HepG2 (cell line): ENCODE data around the gene ANKRD29. TPM values are rescaled to one million over a fixed set of nuclear protein-coding genes. Genes with fewer than 3 reads are reported as not detected.
A peak's percentile ranks its signal among the peaks of the same experiment; 100 is the strongest.

Experiments used
- BORCS8-MEF2B ChIP-seq: sonication (generic); formaldehyde crosslinking; IDR thresholded peaks from 2 replicates; pipeline ENCODE4 v1.8.0; 2022; ENCODE audit warnings: mild to moderate bottlenecking, missing genetic modification reagents
- CEBPZ ChIP-seq: IDR thresholded peaks from 2 replicates; pipeline ENCODE4 v1.6.1; 2012; ENCODE audit warnings: low read length, improper control_type of control experiment
- HMGXB3 ChIP-seq: sonication (generic); formaldehyde crosslinking; IDR thresholded peaks from 2 replicates; pipeline ENCODE4 v1.4.0; 2020; ENCODE audit warnings: missing genetic modification reagents, borderline replicate concordance
- NR2C2 ChIP-seq: sonication (generic); formaldehyde crosslinking; IDR thresholded peaks from 2 replicates; pipeline ENCODE4 v1.4.0; 2020; ENCODE audit warnings: missing genetic modification reagents, mild to moderate bottlenecking, moderate library complexity, borderline replicate concordance
- PITX1 ChIP-seq: sonication (generic); formaldehyde crosslinking; IDR thresholded peaks from 2 replicates; pipeline ENCODE4 v1.5.1; 2020; ENCODE audit warnings: mild to moderate bottlenecking, missing genetic modification reagents
- SKIL ChIP-seq: sonication (generic); formaldehyde crosslinking; IDR thresholded peaks from 2 replicates; pipeline ENCODE4 v1.8.0; 2022; ENCODE audit warnings: missing genetic modification reagents, mild to moderate bottlenecking, moderate library complexity, borderline replicate concordance
- ZNF660 ChIP-seq: sonication (generic); formaldehyde crosslinking; IDR thresholded peaks from 2 replicates; pipeline ENCODE4 v1.5.1; 2020; ENCODE audit warnings: mild to moderate bottlenecking, low read depth, missing genetic modification reagents, borderline replicate concordance
- ZNF772 ChIP-seq: sonication (generic); formaldehyde crosslinking; IDR thresholded peaks from 2 replicates; pipeline ENCODE4 v1.5.0; 2020; ENCODE audit warnings: mild to moderate bottlenecking, missing genetic modification reagents
- polyA plus RNA-seq, 8 experiments: library from polyadenylated mRNA; depleted of rRNA in 3 of 8; stranded (reverse) in 7 of 8; unstranded in 1 of 8; fragments of >200 nt; fragmentation: Illumina TruSeq in 4 of 8; extraction: Trizol in 4 of 8; gene quantifications; 2 replicates each; pipeline versions ENCODE4 v1.2.1 to v1.2.3, GENCODE V29; 2011 to 2016; ENCODE audit warnings: low read depth in 4 of 8, missing spikeins in 1 of 8, mixed read lengths in 1 of 8; ENCODE audit not compliant: insufficient read depth in 1 of 8
- total RNA-seq, 5 experiments: library from RNA; depleted of rRNA; stranded (reverse); fragments of >200 nt; fragmentation: Illumina TruSeq; extraction: Trizol; gene quantifications; 2 replicates each; pipeline ENCODE4 v1.2.3, GENCODE V29; 2016; ENCODE audit warnings: low read depth in 1 of 5

The ANKRD29 gene
- total and polyA plus RNA-seq, 2 of the 13 experiments (the other 11 are each of a cell fraction or from before 2014, with no cell fraction given), result not detected

- TF ChIP-seq CEBPZ, result no peak
- TF ChIP-seq BORCS8-MEF2B (CRISPR knock-in tag), result 0 out of 2 replicates have a peak, but pooled peaks have one; percentile 27
- TF ChIP-seq PITX1 (CRISPR knock-in tag), result peak; percentile 87
- peak; percentile 95 for TF ChIP-seq NR2C2 (CRISPR knock-in tag)
- peak; percentile 79 for TF ChIP-seq SKIL (CRISPR knock-in tag)
- TF ChIP-seq HMGXB3 (CRISPR knock-in tag), result 0 out of 2 replicates have a peak, but pooled peaks have one; percentile 49
- no peak for TF ChIP-seq ZNF660
- peak; percentile 65; the same call in 1 of the 2 replicates for TF ChIP-seq ZNF772 (CRISPR knock-in tag)
Measured at GRCh38 chr18:23556145-23556780, 106.4 kb downstream of the ANKRD29 start (continued).
